Measurements from ENCODE around the gene GNA15.

GRCh38 chr19:3114018-3114726, 21.7 kb upstream of the GNA15 start:
- TF ChIP-seq, protein P1, sequence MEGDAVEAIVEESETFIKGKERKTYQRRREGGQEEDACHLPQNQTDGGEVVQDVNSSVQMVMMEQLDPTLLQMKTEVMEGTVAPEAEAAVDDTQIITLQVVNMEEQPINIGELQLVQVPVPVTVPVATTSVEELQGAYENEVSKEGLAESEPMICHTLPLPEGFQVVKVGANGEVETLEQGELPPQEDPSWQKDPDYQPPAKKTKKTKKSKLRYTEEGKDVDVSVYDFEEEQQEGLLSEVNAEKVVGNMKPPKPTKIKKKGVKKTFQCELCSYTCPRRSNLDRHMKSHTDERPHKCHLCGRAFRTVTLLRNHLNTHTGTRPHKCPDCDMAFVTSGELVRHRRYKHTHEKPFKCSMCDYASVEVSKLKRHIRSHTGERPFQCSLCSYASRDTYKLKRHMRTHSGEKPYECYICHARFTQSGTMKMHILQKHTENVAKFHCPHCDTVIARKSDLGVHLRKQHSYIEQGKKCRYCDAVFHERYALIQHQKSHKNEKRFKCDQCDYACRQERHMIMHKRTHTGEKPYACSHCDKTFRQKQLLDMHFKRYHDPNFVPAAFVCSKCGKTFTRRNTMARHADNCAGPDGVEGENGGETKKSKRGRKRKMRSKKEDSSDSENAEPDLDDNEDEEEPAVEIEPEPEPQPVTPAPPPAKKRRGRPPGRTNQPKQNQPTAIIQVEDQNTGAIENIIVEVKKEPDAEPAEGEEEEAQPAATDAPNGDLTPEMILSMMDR (IDR thresholded peaks at IDR 0.05) = no peak
- TF ChIP-seq POLR2A (IDR thresholded peaks at IDR 0.05) = no peak
